Breast epithelium (tissue), 4 donors: Measurements from ENCODE around the gene PNPLA6. TPM values are rescaled to one million over a fixed set of nuclear protein-coding genes. Genes with fewer than 3 reads are reported as not detected.

ENCODE experiments used
- DNase-seq, 2 donors: peaks; one replicate each; pipeline ENCODE4 v3.0.0-alpha.2; 2019; ENCODE audit warnings: low spot score in 2 of 2
- H3K27ac ChIP-seq, 2 donors: fragments of 200-600 bp; sonication (generic) in 1 of 2; one replicate each; pipeline ENCODE4 v1.5.1; 2016 to 2019; ENCODE audit warnings: mild to moderate bottlenecking in 1 of 2
- H3K27me3 ChIP-seq, 2 donors: fragments of 200-600 bp; sonication (generic) in 1 of 2; one replicate each; pipeline versions ENCODE4 v1.5.1 to v1.6.0; 2017 to 2019; ENCODE audit warnings: control low read depth in 1 of 2, mild to moderate bottlenecking in 1 of 2
- H3K36me3 ChIP-seq: fragments of 200-600 bp; one replicate; pipeline ENCODE4 v1.5.1; 2019
- H3K4me1 ChIP-seq, 2 donors: fragments of 200-600 bp; sonication (generic); one replicate each; pipeline ENCODE4 v1.5.1; 2016 to 2019; ENCODE audit warnings: control low read depth in 1 of 2
- H3K4me3 ChIP-seq, 3 donors: fragments of 200-600 bp; sonication (generic); 1 replicate in 2 of 3; 2 replicates in 1 of 3; pipeline ENCODE4 v1.5.1; 2016 to 2019; ENCODE audit warnings: mild to moderate bottlenecking in 3 of 3, moderate library complexity in 2 of 3
- H3K9me3 ChIP-seq, 2 donors: fragments of 200-600 bp; sonication (generic) in 1 of 2; one replicate each; pipeline ENCODE4 v1.5.1; 2016 to 2019; ENCODE audit warnings: control low read depth in 1 of 2
- POLR2A ChIP-seq: fragments of 450-650 bp; IDR thresholded peaks from one replicate; pipeline ENCODE4 v1.6.1; 2016; ENCODE audit warnings: antibody characterized with exemption, mild to moderate bottlenecking, moderate library complexity
- POLR2AphosphoS5 ChIP-seq, 3 donors: sonication (generic); formaldehyde crosslinking; IDR thresholded peaks; one replicate each; pipeline ENCODE4 v1.6.1; 2017; ENCODE audit warnings: antibody characterized with exemption in 3 of 3
- intact Hi-C: fragments of 100-400 bp; cut with DNase I; formaldehyde crosslinking; loops from one replicate; pipeline ENCODE4 v1.15.1; 2023; ENCODE audit warnings: low total_unique reads
- total RNA-seq, 3 donors: library from RNA; depleted of rRNA; stranded (reverse); fragments of >200 nt; gene quantifications; one replicate each; pipeline ENCODE4 v1.1.0, GENCODE V29; 2016
- TF ChIP-seq, protein P1 (sequence below), 3 donors: fragments of 450-650 bp; IDR thresholded peaks; one replicate each; pipeline ENCODE4 v1.5.1; 2016 to 2017; ENCODE audit warnings: antibody characterized with exemption in 3 of 3, mild to moderate bottlenecking in 3 of 3, moderate library complexity in 3 of 3

PNPLA6 gene
- total RNA-seq, 3 donors from 2014 or later = 35.8 to 56.4 (median 45.8) TPM

DNA sequence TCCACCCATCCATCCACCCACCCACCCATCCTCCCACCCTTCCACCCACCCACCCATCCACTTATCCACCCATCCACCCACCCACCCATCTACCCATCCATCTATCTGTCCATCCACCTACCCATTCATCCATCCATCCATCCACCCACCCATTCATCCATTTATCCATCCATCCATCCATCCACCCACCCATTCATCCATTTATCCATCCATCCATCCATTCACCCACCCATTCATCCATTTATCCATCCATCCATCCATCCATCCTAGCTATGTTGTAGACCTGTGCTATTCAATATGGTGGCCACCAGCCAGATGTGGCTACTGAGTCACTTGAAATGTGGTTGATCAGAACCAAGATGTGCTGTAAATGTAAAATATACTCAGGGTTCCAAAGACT, 65.2 kb downstream of the PNPLA6 start:
- H3K9me3 ChIP-seq = no peaks in the 10 kb centered on the region
- no peak overlapping the region for H3K4me3 ChIP-seq
- H3K27me3 ChIP-seq = peaks cover 0 to 9% of the 10 kb centered on the region in 2 donors
- DNase-seq = no peak
- no peaks in the 10 kb centered on the region for H3K4me1 ChIP-seq
- H3K27ac ChIP-seq = no peak overlapping the region
- H3K36me3 ChIP-seq = no peaks in the 10 kb centered on the region
- intact Hi-C loops = no loop called here
- TF ChIP-seq POLR2A (no peak), POLR2AphosphoS5 (IDR thresholded peaks at IDR 0.05) (no peak)
- TF ChIP-seq, protein P1, sequence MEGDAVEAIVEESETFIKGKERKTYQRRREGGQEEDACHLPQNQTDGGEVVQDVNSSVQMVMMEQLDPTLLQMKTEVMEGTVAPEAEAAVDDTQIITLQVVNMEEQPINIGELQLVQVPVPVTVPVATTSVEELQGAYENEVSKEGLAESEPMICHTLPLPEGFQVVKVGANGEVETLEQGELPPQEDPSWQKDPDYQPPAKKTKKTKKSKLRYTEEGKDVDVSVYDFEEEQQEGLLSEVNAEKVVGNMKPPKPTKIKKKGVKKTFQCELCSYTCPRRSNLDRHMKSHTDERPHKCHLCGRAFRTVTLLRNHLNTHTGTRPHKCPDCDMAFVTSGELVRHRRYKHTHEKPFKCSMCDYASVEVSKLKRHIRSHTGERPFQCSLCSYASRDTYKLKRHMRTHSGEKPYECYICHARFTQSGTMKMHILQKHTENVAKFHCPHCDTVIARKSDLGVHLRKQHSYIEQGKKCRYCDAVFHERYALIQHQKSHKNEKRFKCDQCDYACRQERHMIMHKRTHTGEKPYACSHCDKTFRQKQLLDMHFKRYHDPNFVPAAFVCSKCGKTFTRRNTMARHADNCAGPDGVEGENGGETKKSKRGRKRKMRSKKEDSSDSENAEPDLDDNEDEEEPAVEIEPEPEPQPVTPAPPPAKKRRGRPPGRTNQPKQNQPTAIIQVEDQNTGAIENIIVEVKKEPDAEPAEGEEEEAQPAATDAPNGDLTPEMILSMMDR (IDR thresholded peaks at IDR 0.05) = no peak

DNA sequence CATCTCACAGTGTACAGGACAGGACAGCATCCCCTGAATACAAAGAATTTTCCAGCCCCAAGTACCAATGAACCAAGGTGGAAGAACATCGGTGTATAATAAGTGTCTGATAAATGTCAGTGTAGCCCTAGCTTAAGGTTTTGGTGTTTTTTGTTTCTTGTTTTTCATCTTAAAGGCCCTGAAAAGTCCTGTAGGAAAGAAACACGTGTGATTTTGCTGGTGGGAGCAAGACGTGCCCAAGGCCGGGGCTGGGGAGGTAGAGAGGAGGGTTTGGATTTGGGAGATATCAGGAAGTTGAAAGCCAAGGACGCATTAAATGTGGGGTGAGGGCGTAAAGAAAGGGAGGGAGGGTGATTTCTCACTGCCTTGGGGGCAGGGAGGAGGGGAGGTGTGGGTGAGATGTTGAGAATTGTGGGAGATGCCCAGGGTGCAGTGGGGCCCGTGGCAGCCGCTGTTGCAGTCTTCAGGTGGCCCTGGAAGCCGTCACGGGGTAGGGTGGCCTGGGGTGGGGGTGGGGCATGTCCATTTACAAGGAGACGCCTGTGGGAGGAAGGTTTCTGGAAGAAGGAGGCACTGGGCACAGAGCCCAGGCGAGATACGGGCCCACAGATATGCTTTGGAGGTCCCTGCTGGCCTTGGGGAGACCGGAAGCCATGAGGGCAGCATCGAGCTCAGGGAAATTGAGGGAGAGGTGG, 66.9 kb downstream of the PNPLA6 start:
- Histone ChIP-seq H3K4me1 (no peaks in the 10 kb centered on the region), H3K27me3 (no peaks in the 10 kb centered on the region), H3K36me3 (no peaks in the 10 kb centered on the region), H3K9me3 (no peaks in the 10 kb centered on the region), H3K4me3 (peak overlapping the region in 1 of 3 donors; percentile 2), H3K27ac (peak overlapping the region; percentile 52 to 62)
- no peak for TF ChIP-seq POLR2AphosphoS5 (IDR thresholded peaks at IDR 0.05)
- TF ChIP-seq POLR2A = no peak
- TF ChIP-seq, protein P1 (IDR thresholded peaks at IDR 0.05) = no peak
- no peak for DNase-seq
- intact Hi-C loops = no loop called here

DNA sequence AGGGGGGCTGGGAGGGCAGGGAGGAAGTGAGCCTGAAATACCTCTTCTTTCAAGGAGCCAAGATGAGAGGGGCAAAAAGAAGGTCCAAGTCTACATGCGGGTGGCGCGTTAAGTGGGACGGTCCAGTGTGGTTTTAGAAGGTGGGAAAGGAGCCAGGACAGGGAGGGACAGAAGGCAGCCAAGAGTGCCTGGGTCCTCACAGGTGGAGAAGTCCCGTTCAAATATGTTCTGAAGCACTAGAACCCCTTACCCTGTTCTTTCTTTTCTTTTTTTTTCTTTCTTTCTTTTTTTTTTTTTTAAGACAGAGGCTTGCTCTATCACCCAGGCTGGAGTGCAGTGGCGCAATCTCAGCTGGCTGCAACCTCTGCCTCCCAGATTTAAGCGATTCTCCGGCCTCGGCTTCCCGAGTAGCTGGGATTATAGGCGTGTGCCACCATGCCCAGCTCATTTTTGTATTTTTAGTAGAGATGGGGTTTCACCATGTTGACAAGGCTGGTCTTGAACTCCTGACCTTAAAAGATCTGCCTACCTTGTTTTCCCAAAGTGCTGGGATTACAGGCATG, 67.5 kb downstream of the PNPLA6 start:
- H3K4me1 ChIP-seq = no peaks in the 10 kb centered on the region
- TF ChIP-seq POLR2A = no peak
- no peak for TF ChIP-seq POLR2AphosphoS5 (IDR thresholded peaks at IDR 0.05)
- TF ChIP-seq, protein P1 (IDR thresholded peaks at IDR 0.05) = no peak
- H3K4me3 ChIP-seq = peak overlapping the region in 1 of 3 donors; percentile 2
- no peaks in the 10 kb centered on the region for H3K36me3 ChIP-seq
- H3K27me3 ChIP-seq = no peaks in the 10 kb centered on the region
- no peaks in the 10 kb centered on the region for H3K9me3 ChIP-seq
- intact Hi-C loops = no loop called here
- no peak for DNase-seq
- peak overlapping the region; percentile 52 to 62 for H3K27ac ChIP-seq

DNA sequence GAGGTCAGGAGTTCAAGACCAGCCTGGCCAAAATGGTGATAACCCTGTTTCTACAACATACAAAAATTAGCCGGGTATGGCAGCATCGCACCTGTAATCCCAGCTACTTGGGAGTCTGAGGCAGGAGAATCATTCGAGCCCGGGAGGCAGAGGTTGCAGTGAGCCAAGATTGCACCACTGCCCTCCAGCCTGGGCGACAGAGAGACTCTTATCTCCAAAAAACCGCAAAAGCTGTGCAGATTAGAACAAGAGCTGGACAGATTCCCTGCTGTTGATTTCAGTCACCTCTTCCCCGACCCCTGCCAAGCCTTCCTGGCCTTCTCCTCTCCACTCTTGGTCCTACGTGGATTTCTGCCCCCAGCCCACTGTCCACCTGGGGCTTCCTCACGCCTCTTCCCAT, 68.4 kb downstream of the PNPLA6 start:
- H3K9me3 ChIP-seq = no peaks in the 10 kb centered on the region
- DNase-seq = no peak
- no peak overlapping the region for H3K27ac ChIP-seq
- no peaks in the 10 kb centered on the region for H3K36me3 ChIP-seq
- no peak overlapping the region for H3K4me3 ChIP-seq
- no peak for TF ChIP-seq POLR2AphosphoS5 (IDR thresholded peaks at IDR 0.05)
- no peak for TF ChIP-seq POLR2A
- TF ChIP-seq, protein P1 (IDR thresholded peaks at IDR 0.05) = no peak
- intact Hi-C loops = no loop called here
- no peaks in the 10 kb centered on the region for H3K4me1 ChIP-seq
- no peaks in the 10 kb centered on the region for H3K27me3 ChIP-seq

DNA sequence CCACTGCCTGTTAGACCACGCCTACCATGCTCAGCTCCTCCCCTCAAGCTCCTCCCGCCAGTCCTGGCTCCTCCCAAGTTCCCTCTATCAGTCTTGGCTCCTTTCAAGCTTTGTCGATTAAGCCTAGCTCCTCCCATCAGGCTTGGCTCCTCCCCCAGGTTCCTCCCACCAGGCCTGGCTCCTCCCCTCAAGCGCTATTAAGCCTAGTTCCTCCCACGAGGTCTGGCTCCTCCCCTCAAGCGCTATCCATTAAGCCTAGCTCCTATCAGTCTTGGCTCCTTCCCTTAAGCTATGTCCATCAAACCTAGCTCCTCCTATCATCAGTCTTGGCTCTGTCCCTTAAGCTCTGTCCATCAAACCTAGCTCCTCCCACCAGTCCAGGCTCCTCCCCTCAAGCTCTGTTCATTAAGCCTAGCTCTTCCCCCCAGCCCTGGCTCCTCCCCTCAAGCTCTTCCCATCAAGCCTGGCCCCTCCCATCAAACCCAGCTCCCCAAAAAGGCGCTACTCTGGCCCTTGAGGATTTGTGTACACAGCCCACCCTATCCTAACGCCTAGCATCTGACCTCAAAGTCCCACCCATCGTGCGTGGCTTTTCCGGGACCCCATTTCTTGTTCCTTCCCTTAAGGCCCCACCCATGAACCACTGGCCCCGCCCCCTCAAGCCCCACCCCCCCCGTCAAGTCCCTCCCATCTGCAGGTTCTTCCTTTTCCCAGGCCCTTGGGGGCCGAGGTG, 70.1 kb downstream of the PNPLA6 start:
- Histone ChIP-seq H3K27ac (no peak overlapping the region), H3K4me1 (no peaks in the 10 kb centered on the region), H3K27me3 (no peaks in the 10 kb centered on the region), H3K36me3 (no peaks in the 10 kb centered on the region), H3K9me3 (no peaks in the 10 kb centered on the region), H3K4me3 (no peak overlapping the region)
- no peak for DNase-seq
- intact Hi-C loops = no loop called here
- TF ChIP-seq, protein P1 (IDR thresholded peaks at IDR 0.05) = no peak
- TF ChIP-seq POLR2AphosphoS5 (IDR thresholded peaks at IDR 0.05) = no peak
- no peak for TF ChIP-seq POLR2A
